GM12873 (cell line): ENCODE measurements around the gene ZNF148.

Experiments used
- TF ChIP-seq, protein P1 (sequence below): IDR thresholded peaks from 2 replicates; pipeline ENCODE4 v1.5.1; 2012; ENCODE audit warnings: low read depth, mild to moderate bottlenecking, moderate library complexity, low read length, control low read depth; ENCODE audit not compliant: insufficient read depth; ENCODE audit errors: missing control alignments

Gene ZNF148

GRCh38 chr3:125374501-125374995, 577 bp downstream of the ZNF148 start:
- TF ChIP-seq, protein P1, sequence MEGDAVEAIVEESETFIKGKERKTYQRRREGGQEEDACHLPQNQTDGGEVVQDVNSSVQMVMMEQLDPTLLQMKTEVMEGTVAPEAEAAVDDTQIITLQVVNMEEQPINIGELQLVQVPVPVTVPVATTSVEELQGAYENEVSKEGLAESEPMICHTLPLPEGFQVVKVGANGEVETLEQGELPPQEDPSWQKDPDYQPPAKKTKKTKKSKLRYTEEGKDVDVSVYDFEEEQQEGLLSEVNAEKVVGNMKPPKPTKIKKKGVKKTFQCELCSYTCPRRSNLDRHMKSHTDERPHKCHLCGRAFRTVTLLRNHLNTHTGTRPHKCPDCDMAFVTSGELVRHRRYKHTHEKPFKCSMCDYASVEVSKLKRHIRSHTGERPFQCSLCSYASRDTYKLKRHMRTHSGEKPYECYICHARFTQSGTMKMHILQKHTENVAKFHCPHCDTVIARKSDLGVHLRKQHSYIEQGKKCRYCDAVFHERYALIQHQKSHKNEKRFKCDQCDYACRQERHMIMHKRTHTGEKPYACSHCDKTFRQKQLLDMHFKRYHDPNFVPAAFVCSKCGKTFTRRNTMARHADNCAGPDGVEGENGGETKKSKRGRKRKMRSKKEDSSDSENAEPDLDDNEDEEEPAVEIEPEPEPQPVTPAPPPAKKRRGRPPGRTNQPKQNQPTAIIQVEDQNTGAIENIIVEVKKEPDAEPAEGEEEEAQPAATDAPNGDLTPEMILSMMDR = no peak

GRCh38 chr3:125367403-125368230, 7.5 kb downstream of the ZNF148 start:
- TF ChIP-seq, protein P1 = no peak

DNA sequence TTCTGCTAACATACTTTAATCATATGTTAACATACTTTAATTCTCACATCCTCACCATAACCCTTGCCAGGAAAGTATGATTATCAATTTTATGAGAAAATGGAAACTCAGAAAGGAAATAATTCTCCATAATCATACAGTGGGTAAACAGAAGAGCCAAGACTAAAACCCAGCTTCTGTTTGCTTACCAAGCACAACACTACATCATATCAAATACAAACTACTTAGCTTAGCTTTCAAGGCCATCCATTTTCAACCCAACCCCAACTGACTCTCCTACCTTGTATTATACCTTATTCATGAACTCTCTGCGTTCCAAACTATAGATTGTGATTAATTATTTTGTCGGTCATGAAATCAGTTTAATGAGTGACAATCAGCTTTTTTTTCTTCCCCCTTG, 9.0 kb downstream of the ZNF148 start:
- TF ChIP-seq, protein P1 = no peak

DNA sequence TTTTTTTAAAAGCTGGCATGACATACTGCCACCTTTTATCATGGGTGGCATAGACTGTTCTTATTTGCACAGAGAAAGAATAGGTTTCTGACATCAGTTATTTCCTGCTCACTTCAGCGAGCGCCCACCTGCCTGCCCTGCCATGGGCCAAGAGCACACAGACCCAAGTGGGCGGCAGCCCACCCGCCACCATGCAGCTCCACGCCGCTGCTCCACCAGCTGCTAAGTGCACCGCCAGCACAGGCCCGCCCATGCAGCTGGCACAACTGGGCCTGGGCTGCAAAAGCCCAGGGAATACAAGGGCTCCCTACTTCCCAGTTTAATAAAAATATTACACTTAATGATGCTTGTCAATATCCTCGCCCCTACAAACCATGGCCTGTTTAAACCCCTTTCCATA, 15.4 kb downstream of the ZNF148 start:
- TF ChIP-seq, protein P1 = no peak

- TF ChIP-seq, protein P1 = no peak
Measured at GRCh38 chr3:125358923-125359322, 16.2 kb downstream of the ZNF148 start.

DNA sequence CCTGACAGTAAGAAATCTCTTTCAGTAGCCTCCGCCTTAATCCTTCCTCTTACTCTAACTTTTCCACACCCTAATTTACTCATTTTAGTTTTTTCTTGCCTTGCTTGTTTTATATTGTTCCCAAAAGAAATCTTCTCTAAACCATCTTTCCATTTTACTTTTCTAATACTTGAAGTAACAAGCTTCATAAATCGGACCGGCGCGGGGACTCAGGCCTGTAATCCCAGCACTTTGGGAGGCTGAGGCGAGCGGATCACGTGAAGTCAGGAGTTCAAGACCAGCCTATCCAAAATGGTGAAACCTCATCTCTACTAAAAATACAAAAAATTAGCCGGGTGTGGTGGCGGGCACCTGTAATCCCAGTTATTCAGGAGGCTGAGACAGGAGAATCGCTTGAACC, 17.3 kb downstream of the ZNF148 start:
- TF ChIP-seq, protein P1 = no peak

DNA sequence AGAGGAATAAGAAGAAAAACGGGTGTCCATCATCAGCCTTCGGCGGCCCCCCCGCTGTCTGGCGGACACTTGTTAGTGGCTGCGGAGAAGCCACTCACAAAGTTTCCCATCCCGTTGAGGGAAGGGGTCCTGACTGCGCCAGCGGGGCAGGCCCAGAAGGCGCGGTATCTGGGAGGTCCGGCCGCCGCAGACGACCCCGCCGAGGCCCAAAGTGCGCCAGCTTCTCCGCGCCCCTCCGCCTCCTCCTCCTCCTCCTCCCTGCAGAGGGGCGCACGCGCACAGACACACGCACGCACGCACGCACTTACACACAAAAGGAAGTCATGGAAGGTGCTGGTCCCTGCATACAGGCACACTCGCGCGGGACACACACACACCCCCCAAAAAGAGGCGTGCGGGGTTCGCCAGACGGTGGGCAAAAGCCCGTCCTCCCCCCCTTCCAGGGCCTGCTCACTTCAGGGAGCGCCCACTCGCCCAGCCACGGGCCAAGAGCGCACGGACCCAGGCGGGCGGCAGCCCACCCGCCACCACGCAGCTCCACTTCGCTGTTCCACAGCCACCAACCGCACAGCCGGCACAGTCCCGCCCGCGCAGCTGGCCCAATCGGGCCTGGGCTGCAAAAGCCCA, 18.0 kb downstream of the ZNF148 start:
- TF ChIP-seq, protein P1 = no peak
